Prostate gland (tissue), 2 donors: Measurements from ENCODE around the gene PCBP1.

Source experiments
- CTCF ChIP-seq, 4 experiments: fragments of 200-600 bp in 2 of 4; fragments of 450-650 bp in 2 of 4; sonication (generic) in 2 of 4; IDR thresholded peaks; 1 replicate in 3 of 4; 2 replicates in 1 of 4; pipeline ENCODE4 v1.5.1; 2016 to 2019; ENCODE audit warnings: antibody characterized with exemption in 4 of 4, mild to moderate bottlenecking in 2 of 4, moderate library complexity in 2 of 4
- POLR2A ChIP-seq: fragments of 450-650 bp; IDR thresholded peaks from one replicate; pipeline ENCODE4 v1.6.1; 2016; ENCODE audit warnings: antibody characterized with exemption, mild to moderate bottlenecking
- POLR2AphosphoS5 ChIP-seq: sonication (generic); formaldehyde crosslinking; IDR thresholded peaks from one replicate; pipeline ENCODE4 v1.6.1; 2017; ENCODE audit warnings: antibody characterized with exemption

GRCh38 chr2:70091816-70092215 is 4.5 kb downstream of the PCBP1 start:
- no peak for TF ChIP-seq CTCF (IDR thresholded peaks at IDR 0.05)
- no peak for TF ChIP-seq POLR2A
- no peak for TF ChIP-seq POLR2AphosphoS5
